HG03159 (cell line): ENCODE measurements around the gene YIPF6.
"Not testable (repeated sequence)": the region's sequence is repeated elsewhere in the genome, so short reads cannot be mapped to it uniquely, and the experiment has no call there.

ENCODE experiments used
- ATAC-seq: cut with Tn5 transposase; IDR thresholded peaks from one replicate; pipeline ENCODE4 v1.9.1; 2021; ENCODE audit warnings: mild to moderate bottlenecking, moderate library complexity; ENCODE audit not compliant: unreplicated experiment

The YIPF6 gene

GRCh38 chrX:68503836-68504636 lies 5.2 kb downstream of the YIPF6 start:
- ATAC-seq = no peak

GRCh38 chrX:68506649-68507048 lies 7.8 kb downstream of the YIPF6 start:
- ATAC-seq = no peak

GRCh38 chrX:68508799-68509198 lies 9.9 kb downstream of the YIPF6 start:
- peak; percentile 53 for ATAC-seq

DNA sequence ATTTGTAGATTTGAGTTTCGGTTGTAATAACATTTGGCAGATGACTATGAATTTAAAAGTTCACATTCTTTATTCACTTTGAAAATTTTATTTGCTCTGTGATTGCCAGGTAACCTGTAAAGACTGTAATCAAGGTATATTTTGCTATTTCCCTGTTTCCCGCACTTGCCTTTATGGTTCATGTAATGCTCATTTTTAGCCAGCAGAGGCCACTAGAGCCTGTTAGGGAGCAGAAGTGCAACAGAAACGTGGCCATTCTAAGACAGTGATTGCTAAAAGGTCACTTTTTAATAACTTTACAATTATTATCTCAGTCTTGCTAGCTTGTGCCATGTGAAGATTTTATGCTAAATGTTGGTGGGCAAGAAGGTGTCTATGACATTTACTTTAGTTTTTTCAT lies 12.4 kb downstream of the YIPF6 start:
- ATAC-seq = peak; percentile 64

DNA sequence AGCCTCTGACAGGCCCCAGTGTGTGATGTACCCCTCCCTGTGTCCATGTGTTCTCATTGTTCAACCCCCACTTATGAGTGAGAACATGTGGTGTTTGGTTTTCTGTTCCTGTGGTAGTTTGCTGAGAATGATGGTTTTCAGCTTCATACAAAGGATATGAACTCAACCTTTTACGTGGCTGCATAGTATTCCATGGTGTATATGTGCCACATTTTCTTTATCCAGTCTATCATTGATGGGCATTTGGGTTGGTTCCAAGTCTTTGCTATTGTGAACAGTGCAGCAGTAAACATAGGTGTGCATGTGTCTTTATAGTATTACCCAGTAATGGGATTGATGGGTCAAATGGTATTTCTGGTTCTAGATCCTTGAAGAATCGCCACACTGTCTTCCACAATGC lies 25.8 kb downstream of the YIPF6 start:
- ATAC-seq = not testable (repeated sequence)

- ATAC-seq = no peak
These were observed 34.1 kb downstream of the YIPF6 start for GRCh38 chrX:68532831-68533533.

- no peak for ATAC-seq
These were observed 34.8 kb downstream of the YIPF6 start for GRCh38 chrX:68533656-68534055.

DNA sequence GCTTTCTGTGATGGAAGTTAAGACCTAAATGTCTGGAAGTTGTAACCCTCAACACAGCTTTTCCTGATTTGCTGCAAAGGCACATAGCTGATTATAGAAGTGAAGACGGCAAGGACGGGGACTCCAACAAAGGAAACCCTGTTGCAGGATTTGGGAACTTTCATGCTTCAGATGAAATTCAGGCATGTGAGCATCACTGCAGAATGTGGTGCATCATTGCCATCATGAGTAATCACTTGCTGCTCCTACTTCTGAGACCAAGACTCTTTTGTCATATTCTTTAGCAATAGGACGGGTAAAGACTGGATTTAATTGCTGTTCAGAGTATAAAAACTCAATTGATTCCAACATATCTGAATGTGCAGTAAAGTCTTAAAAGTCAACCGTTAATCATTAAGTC lies 35.8 kb downstream of the YIPF6 start:
- ATAC-seq = no peak

GRCh38 chrX:68536429-68536828 lies 37.6 kb downstream of the YIPF6 start:
- ATAC-seq = no peak

DNA sequence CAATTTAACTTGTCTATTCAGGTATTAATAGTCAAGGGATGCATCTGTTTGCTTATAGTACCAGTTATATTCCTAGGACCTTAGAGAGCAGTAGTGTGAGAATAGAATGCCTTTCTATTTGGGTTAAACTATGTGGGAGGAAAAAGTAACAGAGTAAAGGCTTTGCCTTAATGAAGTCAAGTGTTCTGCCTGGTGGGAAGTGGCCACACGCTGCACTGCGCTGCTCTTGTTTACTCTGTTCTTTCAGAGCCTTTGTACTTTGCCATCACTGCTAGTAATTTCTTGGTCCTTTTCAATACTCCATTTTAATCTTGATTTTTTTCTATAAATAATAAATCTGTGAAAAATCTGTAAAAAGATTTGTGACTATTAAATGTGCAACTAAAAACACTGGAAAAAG lies 38.0 kb downstream of the YIPF6 start:
- no peak for ATAC-seq

DNA sequence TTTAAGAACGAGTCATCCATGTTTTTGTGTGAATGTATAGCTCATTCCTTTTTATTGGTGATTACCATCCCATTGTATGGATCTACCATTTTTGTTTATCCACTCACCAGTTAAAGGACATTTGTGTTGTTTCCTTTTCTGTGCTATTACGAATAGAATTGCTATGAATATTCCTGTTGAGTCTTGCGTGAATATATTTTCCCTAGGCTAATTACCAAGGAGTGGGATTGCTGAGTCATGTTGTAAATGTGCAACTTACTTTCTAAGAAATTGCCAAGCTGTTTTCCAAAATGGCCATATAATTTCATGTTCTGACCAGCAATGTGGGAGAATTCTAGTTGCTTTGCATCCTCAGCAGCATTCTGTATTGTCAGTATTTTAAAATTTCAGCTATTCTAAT lies 51.3 kb downstream of the YIPF6 start:
- ATAC-seq = no peak

GRCh38 chrX:68556036-68556435 lies 57.2 kb downstream of the YIPF6 start:
- ATAC-seq = no peak

- ATAC-seq = not testable (repeated sequence)
These were observed 58.3 kb downstream of the YIPF6 start for GRCh38 chrX:68557126-68557525.

- ATAC-seq = not testable (repeated sequence)
These were observed 61.1 kb downstream of the YIPF6 start for GRCh38 chrX:68559905-68560304.

DNA sequence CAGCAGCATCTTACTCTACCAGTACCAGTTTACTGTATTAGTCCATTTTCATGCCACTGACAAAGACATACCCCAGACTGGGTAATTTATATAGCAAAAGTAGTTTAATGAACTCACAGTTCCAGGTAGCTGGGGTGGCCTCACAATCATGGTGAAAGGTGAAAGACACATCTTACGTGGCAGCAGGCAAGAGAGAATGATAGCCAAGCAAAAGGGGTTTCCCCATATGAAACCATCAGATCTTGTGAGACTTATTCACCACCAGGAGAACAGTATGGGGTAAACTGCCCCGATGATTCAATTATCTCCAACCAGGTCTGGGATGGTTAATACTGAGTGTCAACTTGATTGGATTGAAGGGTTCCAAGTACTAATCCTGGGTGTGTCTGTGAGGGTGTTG lies 69.3 kb downstream of the YIPF6 start:
- no peak for ATAC-seq

DNA sequence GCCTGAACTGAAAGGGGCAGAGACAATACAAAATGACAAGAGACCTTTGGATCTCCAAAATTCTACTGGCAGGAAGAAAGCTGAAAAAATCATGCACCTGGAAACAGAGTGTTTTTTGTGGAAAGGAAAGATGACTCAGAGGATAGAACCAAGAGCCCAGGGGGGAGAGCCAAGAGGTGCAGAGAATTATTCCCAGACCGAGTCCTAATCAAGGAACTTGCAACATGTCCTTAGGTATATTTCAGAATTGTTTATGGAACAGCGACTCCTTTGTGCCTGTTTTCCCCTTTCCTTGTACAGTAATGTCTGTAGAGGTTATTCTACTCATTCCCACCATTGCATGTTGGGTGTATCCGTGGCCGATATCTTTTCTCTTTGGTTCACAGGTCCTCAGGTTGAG lies 71.7 kb downstream of the YIPF6 start:
- no peak for ATAC-seq

- peak; percentile 41 for ATAC-seq
These were observed 72.4 kb downstream of the YIPF6 start for GRCh38 chrX:68571292-68571609.

DNA sequence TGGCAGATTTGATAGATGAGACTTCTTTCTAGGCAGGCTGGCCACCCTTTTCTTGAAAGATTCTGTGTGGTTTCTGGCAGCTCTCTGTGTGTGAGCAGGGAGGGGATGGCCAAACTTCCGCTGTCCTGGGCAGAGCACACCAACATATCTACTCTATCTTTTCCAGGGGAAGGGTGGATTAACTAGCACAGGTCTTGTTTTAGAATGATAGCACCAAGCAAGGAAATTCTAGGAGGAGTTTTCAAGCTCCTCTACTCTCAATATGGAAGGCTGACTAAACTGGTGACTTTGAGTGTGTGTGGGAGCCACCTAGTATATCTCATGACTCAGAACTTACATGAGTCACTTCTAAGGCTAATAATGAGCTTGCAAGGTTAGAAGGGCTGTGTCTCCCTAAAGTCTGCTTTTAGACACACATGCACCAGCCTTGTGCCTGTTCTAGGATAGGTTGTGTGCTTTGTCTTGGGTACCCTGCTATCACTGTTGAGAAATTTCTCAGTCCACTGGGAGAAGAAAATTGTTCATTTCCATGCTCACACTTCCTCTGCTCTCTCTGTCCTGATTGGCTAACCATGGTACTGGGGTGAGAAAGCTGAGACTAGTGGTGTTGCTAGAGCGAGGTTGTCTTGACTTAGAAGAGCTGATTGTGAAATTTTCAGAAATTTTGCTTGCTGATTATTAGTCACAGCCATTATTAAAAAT lies 72.9 kb downstream of the YIPF6 start:
- peak; percentile 83 for ATAC-seq

DNA sequence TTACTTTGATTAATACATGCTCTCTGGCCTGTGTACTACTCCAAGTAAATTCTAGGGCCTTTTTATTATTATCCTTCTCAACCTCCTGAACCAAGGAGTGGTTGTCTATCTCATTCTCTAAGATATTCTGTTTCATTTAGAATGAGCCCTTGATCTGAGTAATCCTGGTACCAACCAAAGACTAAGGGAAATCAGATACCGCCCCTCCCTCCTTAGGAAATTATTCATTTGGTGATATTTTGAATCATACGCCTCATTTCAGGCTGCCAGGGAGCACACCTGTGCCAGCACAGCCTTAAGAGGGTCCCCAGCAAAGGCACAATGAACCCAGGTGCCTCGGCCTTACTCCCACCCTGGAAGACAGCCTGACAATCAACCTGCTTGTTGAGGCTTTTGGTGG lies 75.4 kb downstream of the YIPF6 start:
- no peak for ATAC-seq

- ATAC-seq = no peak
These were observed 81.0 kb downstream of the YIPF6 start for GRCh38 chrX:68579810-68580209.

GRCh38 chrX:68584221-68584620 lies 85.4 kb downstream of the YIPF6 start:
- no peak for ATAC-seq
